Loucy (cell line): ENCODE results near the gene RFC1.
"Not testable (repeated sequence)": the region's sequence is repeated elsewhere in the genome, so short reads cannot be mapped to it uniquely, and the experiment has no call there.

Experiments
- EZH2phosphoT487 ChIP-seq: fragments of 200-600 bp; IDR thresholded peaks from 2 replicates; pipeline ENCODE4 v1.6.1; 2018; ENCODE audit warnings: antibody characterized with exemption, mild to moderate bottlenecking, moderate library complexity, borderline replicate concordance
- TF ChIP-seq, protein P1 (sequence below): fragments of 200-600 bp; sonication (generic); conservative IDR thresholded peaks from 2 replicates; pipeline ENCODE4 v1.5.1; 2014; ENCODE audit warnings: mild to moderate bottlenecking, antibody characterized with exemption, low read length

DNA sequence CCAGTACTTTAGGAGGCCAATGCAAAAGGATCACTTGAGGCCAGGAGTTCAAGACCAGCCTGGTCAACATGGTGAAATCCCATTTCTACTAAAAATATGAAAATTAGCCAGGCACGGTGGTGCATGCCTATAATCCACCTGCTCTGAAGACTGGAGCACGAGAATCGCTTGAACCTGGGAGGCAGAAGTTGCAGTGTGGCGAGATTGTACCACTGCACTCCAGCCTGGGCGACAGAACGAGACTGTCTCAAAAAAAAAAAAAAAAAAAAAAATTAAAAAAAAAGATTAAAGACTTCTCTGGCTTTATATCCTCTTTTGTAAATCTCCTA lies 13.0 kb downstream of the RFC1 start:
- TF ChIP-seq, protein P1, sequence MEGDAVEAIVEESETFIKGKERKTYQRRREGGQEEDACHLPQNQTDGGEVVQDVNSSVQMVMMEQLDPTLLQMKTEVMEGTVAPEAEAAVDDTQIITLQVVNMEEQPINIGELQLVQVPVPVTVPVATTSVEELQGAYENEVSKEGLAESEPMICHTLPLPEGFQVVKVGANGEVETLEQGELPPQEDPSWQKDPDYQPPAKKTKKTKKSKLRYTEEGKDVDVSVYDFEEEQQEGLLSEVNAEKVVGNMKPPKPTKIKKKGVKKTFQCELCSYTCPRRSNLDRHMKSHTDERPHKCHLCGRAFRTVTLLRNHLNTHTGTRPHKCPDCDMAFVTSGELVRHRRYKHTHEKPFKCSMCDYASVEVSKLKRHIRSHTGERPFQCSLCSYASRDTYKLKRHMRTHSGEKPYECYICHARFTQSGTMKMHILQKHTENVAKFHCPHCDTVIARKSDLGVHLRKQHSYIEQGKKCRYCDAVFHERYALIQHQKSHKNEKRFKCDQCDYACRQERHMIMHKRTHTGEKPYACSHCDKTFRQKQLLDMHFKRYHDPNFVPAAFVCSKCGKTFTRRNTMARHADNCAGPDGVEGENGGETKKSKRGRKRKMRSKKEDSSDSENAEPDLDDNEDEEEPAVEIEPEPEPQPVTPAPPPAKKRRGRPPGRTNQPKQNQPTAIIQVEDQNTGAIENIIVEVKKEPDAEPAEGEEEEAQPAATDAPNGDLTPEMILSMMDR = not testable (repeated sequence)
- not testable (repeated sequence) for TF ChIP-seq EZH2phosphoT487
